ENCODE results near the gene NDRG2.

The NDRG2 gene

DNA sequence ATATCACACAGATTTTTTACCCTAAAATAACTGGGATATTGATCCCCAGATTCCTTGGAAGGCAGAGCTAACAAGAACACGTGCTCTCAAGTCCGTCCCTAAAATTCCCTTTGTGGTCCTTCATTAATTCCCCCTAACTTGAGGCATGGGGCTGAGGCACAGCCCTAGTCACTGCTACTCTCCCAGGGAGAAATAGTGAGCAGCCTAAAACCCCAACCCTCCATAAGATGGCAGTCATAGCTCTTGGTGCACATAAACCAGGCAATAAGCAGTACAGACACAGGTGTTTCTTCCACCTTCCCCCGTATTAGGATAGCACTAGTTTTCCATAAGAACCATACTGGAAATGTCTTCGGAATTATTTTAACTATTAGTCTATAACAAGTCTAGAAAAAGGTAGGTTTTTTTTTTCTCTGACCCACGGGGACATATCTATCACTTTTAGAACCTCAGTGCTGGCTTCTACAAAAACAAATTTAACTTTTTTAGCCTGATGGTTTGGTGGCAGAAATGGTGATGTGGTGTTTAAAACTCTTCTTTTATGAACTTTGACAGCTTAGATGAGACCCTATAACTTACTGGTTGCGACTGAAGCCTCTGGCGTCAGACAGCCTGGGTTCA lies 42.1 kb upstream of the NDRG2 start:
- WGBS: 84% methylated on average over 5 of the region's 7 CpGs
- no peaks in the 10 kb centered on the region for H3K9me3 ChIP-seq (ENCODE audit: insufficient read depth, low read depth, low read length)
- peaks cover 13% of the 10 kb centered on the region for H3K4me1 ChIP-seq (ENCODE audit: insufficient read depth, low read length)
- H3K4me3 ChIP-seq (ENCODE audit: low read length): no peak overlapping the region
- H3K27ac ChIP-seq (ENCODE audit: low read depth, low read length): no peak overlapping the region
- H3K9ac ChIP-seq (ENCODE audit: low read depth, low read length): no peak overlapping the region
- no peaks in the 10 kb centered on the region for H3K36me3 ChIP-seq (ENCODE audit: insufficient read depth, low read length)
- peaks cover 17% of the 10 kb centered on the region for H3K27me3 ChIP-seq (ENCODE audit: insufficient read depth, low read length)

DNA sequence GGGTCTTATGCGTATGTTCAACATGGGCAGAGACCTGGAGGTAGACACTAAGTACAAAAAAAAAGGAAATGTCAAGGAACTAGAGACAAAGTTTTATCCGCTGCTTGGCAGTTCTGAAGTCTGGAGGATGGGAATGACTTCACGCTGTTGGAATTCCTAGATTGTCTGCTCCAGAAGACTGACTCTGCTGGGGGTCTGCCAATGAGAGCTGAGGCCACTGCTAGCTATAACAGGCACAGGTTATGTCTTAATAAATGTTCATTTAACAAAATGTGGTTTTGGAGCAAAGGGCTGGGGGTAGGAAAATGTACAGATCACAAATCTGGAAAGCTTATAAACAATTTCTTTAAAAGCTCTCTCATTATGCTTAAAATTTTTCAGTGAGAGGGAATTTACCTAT lies 38.6 kb upstream of the NDRG2 start:
- H3K27ac ChIP-seq (ENCODE audit: low read depth, low read length): no peak overlapping the region
- H3K4me3 ChIP-seq (ENCODE audit: low read length): no peak overlapping the region
- no peaks in the 10 kb centered on the region for H3K9me3 ChIP-seq (ENCODE audit: insufficient read depth, low read depth, low read length)
- WGBS: 62% methylated on average over 3 of the region's 3 CpGs
- peaks cover 10% of the 10 kb centered on the region for H3K4me1 ChIP-seq (ENCODE audit: insufficient read depth, low read length)
- H3K36me3 ChIP-seq (ENCODE audit: insufficient read depth, low read length): no peaks in the 10 kb centered on the region
- H3K27me3 ChIP-seq (ENCODE audit: insufficient read depth, low read length): peaks cover 12% of the 10 kb centered on the region
- no peak overlapping the region for H3K9ac ChIP-seq (ENCODE audit: low read depth, low read length)

DNA sequence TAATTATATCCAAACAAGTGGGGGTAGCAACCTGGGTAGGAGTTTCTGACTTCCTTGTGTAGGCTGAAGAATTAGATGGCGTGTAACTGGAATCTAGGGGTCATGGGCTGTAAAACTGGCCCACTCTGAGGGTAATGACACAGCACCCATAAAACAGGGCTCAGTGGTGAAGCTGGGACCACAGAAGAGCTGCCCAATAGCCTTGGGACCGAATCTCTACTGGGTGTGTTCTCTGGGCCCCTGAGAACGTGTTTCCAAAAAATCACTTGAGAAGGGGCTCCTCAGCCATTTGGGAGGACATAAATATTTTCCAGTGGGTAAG lies 36.4 kb upstream of the NDRG2 start:
- no peaks in the 10 kb centered on the region for H3K36me3 ChIP-seq (ENCODE audit: insufficient read depth, low read length)
- no peak overlapping the region for H3K27ac ChIP-seq (ENCODE audit: low read depth, low read length)
- H3K4me3 ChIP-seq (ENCODE audit: low read length): no peak overlapping the region
- WGBS: 88% methylated on average over 3 of the region's 3 CpGs
- no peaks in the 10 kb centered on the region for H3K9me3 ChIP-seq (ENCODE audit: insufficient read depth, low read depth, low read length)
- H3K4me1 ChIP-seq (ENCODE audit: insufficient read depth, low read length): peaks cover 10% of the 10 kb centered on the region
- H3K27me3 ChIP-seq (ENCODE audit: insufficient read depth, low read length): no peaks in the 10 kb centered on the region
- no peak overlapping the region for H3K9ac ChIP-seq (ENCODE audit: low read depth, low read length)

DNA sequence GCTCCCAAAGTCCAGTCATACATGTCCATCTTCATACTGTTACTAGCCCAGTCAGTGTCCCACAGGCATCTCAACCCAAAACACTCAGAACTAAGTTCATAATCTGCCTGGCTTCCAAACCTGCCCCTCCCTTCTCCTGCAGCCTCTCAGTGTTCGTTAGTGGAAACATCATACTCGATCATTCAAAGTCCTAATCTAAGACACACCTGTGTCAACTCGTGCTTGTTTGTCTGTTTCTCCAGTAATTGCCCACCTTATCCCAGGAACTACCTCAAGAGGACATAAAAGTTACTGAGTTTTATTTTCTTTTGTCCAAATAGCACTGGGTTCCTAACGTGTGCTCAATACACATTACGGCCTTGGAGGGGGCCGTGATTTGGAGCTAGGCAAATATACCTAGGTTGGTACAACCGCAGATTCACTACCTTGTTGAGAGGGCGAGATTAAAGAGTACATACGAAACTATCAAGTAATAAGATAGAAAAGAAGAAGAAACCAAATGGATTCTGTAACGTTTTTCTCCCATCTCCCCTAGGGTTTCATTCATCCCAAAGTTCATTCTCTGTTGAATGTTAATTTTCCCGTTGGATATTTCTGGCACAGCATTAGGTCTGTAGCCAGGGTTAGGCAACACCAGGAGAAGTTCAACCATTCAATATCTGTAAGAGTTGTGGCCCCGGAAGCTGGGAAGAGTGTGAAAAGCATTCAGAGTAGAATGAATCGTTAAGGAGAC lies 35.9 kb upstream of the NDRG2 start:
- WGBS: 84% methylated on average over 13 of the region's 13 CpGs
- Histone ChIP-seq H3K9ac (ENCODE audit: low read depth, low read length) (no peak overlapping the region), H3K27ac (ENCODE audit: low read depth, low read length) (no peak overlapping the region), H3K36me3 (ENCODE audit: insufficient read depth, low read length) (no peaks in the 10 kb centered on the region), H3K4me3 (ENCODE audit: low read length) (no peak overlapping the region), H3K27me3 (ENCODE audit: insufficient read depth, low read length) (no peaks in the 10 kb centered on the region), H3K9me3 (ENCODE audit: insufficient read depth, low read depth, low read length) (no peaks in the 10 kb centered on the region), H3K4me1 (ENCODE audit: insufficient read depth, low read length) (peaks cover 12% of the 10 kb centered on the region)

DNA sequence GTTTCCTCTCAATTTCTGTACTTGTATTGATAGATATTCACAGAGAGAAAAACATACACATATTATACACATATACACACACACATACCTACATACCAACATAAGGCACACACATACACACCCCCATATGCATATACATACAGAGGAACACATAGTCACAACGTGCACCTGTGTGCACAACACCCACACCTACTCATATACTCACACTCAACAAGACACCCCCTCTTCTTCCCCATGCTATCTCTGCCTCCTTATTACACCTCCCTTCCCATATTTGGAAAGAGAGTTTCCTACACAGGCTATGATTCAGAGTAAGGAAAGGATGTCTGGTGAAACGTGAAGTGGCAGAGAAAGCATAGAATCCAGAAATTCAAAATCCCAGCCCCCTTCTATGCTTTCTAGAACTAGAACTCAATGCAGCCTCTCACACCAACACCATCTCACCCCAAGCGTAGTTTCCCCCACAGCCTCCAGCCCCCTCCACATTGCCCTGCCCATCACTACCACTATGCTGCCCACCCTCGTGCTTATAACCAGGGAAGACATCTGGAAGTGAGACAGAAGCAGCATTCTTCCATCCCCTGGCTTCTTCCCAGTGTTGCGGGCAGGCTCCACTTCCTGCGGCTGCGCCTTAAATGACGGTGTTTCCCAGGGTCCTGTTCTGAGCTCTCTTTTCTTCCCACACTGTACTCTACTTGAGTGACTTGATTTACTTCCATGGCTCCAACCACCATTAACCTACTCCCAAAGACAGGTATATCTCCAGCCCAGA lies 35.2 kb upstream of the NDRG2 start:
- Histone ChIP-seq H3K4me3 (ENCODE audit: low read length) (no peak overlapping the region), H3K27ac (ENCODE audit: low read depth, low read length) (no peak overlapping the region), H3K9ac (ENCODE audit: low read depth, low read length) (no peak overlapping the region), H3K36me3 (ENCODE audit: insufficient read depth, low read length) (no peaks in the 10 kb centered on the region), H3K4me1 (ENCODE audit: insufficient read depth, low read length) (peaks cover 13% of the 10 kb centered on the region), H3K9me3 (ENCODE audit: insufficient read depth, low read depth, low read length) (no peaks in the 10 kb centered on the region), H3K27me3 (ENCODE audit: insufficient read depth, low read length) (no peaks in the 10 kb centered on the region)
- 89% methylated on average over 8 of the region's 8 CpGs for whole genome bisulfite sequencing

DNA sequence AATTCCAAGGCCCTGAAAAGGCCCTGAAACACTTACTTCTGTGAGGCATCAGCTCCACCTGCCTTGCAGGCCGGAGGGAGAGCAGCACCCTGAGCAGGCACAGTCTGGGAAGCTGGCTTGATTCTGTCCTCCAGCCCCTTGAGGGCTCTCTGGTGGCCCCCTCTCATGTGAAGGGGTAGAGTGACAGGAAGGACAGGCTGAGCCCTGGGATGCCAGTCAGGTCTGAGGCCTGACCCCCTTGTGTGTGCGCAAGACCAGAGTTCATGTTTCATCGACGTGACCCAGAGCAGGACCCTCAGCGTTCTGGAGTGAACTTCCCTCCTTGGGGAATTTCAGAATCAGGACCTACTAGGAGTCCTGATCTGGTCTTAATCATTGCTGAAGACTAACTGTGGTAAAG lies 34.0 kb upstream of the NDRG2 start:
- H3K9ac ChIP-seq (ENCODE audit: low read depth, low read length): no peak overlapping the region
- H3K27ac ChIP-seq (ENCODE audit: low read depth, low read length): no peak overlapping the region
- H3K9me3 ChIP-seq (ENCODE audit: insufficient read depth, low read depth, low read length): no peaks in the 10 kb centered on the region
- no peak overlapping the region for H3K4me3 ChIP-seq (ENCODE audit: low read length)
- no peaks in the 10 kb centered on the region for H3K36me3 ChIP-seq (ENCODE audit: insufficient read depth, low read length)
- no peaks in the 10 kb centered on the region for H3K27me3 ChIP-seq (ENCODE audit: insufficient read depth, low read length)
- peaks cover 12% of the 10 kb centered on the region for H3K4me1 ChIP-seq (ENCODE audit: insufficient read depth, low read length)
- WGBS: 90% methylated on average over 5 of the region's 5 CpGs

DNA sequence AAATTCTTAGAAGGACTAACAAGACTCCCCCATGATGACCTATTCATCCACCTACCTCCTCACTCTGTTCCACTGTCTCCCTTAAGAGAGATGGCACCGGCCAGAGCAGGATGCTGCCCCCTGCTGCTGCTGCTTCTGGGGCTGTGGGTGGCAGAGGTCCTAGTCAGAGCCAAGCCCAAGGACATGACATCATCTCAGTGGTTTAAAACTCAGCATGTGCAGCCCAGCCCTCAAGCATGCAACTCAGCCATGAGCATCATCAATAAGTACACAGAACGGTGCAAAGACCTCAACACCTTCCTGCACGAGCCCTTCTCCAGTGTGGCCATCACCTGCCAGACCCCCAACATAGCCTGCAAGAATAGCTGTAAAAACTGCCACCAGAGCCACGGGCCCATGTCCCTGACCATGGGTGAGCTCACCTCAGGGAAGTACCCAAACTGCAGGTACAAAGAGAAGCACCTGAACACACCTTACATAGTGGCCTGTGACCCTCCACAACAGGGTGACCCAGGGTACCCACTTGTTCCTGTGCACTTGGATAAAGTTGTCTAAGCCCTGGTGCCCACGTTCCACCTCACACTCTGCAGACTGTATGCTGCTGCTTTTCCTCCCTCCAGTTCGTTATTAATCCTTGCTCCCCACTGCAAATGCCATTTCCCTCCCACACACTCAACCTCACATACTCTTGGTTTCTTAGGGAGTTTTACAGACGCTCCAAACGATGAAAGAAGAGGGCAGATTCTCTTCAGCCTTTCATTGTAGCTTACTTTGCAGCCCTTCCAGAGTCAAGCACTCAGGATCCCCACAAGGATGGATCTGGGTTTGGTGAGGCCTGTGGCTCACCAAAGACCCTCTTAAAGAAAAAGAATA lies 33.2 kb upstream of the NDRG2 start, which contains the start of gene RNASE8:
RNASE8 (plus strand) TSS at position 20 of the 873 bp plus-strand sequence; CDS start at position 91, 71 bp downstream.
- Histone ChIP-seq H3K4me3 (ENCODE audit: low read length) (no peak within 1 kb of the TSS), H3K9me3 (ENCODE audit: insufficient read depth, low read depth, low read length) (no peaks in the 10 kb centered on the region), H3K4me1 (ENCODE audit: insufficient read depth, low read length) (peaks cover 3% of the 10 kb centered on the region; the same call in 1 of the 2 replicates), H3K36me3 (ENCODE audit: insufficient read depth, low read length) (no peaks in the 10 kb centered on the region), H3K27ac (ENCODE audit: low read depth, low read length) (no peak within 1 kb of the TSS), H3K9ac (ENCODE audit: low read depth, low read length) (no peak within 1 kb of the TSS), H3K27me3 (ENCODE audit: insufficient read depth, low read length) (no peaks in the 10 kb centered on the region)
- 88% methylated on average over 8 of the region's 8 CpGs for WGBS

DNA sequence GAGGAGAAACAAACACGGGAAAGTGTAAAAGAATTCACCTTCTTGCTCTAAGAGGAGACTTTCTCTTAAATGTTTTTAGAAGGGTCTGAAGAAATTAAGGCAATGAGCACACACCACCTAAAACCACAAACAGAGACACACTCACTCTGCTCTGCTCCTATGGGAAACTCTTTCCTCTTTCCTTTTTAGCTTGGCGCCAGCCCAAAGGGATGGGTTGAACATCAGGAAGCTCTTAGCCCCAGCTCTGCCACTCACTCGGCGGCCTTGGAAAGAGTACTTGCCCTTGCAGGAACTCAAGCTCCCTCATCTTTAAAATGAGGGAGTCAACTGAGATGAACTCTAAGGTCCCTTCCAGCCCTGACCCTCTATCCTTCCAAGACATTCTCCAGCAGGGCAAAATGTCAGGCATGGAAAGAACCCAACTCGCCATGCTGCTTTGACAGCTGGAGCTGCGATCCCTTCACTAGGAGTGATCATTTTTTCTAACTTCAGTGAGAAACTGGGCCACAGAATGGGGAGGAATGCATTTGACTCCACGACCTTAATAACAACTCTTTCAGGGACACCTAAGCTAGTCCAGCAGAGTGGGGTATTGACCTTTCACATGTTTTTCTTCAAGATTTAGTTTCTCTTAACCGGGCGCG lies 31.8 kb upstream of the NDRG2 start:
- WGBS: 92% methylated on average over 10 of the region's 10 CpGs

DNA sequence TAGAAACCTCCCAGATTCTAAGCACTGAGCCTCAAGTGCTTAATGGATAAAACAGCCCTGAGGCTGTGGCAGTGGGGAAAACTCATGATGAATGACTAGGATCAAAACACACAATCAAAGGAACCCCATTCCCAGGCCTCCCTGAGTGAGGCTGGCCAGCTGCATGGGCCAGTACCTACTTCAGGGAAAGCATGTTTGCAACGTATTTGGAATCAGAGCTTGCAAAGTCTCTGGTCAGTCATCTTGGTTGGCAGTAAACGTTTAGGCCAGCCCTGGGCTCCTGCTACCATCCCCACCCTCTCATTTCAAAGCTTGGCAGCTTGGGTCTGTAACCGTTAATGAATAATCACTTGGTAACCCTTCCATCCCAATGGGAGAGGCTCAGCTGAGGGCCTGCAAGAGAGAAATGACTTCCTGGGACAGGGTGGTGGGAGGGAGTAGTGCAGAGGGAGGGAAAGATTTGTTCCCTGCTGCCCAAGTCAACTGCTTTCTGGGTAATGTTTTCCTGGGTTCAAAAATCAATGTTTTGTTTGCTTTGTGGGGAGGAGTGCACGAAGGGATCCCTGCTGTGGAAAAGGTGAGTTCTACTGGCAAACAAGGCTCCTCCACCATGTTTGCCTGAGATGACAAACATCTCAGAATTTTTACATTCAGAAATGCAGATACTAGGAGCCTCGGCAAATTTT lies 30.7 kb upstream of the NDRG2 start:
- no peaks in the 10 kb centered on the region for H3K9me3 ChIP-seq (ENCODE audit: insufficient read depth, low read depth, low read length)
- H3K27me3 ChIP-seq (ENCODE audit: insufficient read depth, low read length): no peaks in the 10 kb centered on the region
- H3K27ac ChIP-seq (ENCODE audit: low read depth, low read length): no peak overlapping the region
- 58% methylated on average over 5 of the region's 5 CpGs for WGBS
- H3K9ac ChIP-seq (ENCODE audit: low read depth, low read length): no peak overlapping the region
- no peak overlapping the region for H3K4me3 ChIP-seq (ENCODE audit: low read length)
- no peaks in the 10 kb centered on the region for H3K36me3 ChIP-seq (ENCODE audit: insufficient read depth, low read length)
- 0 out of 2 replicates have a peak, but pooled peaks cover 3% of the 10 kb centered on the region for H3K4me1 ChIP-seq (ENCODE audit: insufficient read depth, low read length)

More for the DNA sequence above, 31.8 kb upstream of the NDRG2 start:
- Histone ChIP-seq H3K9me3 (ENCODE audit: insufficient read depth, low read depth, low read length) (no peaks in the 10 kb centered on the region), H3K4me1 (ENCODE audit: insufficient read depth, low read length) (0 out of 2 replicates have a peak, but pooled peaks cover 3% of the 10 kb centered on the region), H3K27me3 (ENCODE audit: insufficient read depth, low read length) (no peaks in the 10 kb centered on the region), H3K27ac (ENCODE audit: low read depth, low read length) (no peak overlapping the region), H3K36me3 (ENCODE audit: insufficient read depth, low read length) (no peaks in the 10 kb centered on the region), H3K4me3 (ENCODE audit: low read length) (no peak overlapping the region), H3K9ac (ENCODE audit: low read depth, low read length) (no peak overlapping the region)

DNA sequence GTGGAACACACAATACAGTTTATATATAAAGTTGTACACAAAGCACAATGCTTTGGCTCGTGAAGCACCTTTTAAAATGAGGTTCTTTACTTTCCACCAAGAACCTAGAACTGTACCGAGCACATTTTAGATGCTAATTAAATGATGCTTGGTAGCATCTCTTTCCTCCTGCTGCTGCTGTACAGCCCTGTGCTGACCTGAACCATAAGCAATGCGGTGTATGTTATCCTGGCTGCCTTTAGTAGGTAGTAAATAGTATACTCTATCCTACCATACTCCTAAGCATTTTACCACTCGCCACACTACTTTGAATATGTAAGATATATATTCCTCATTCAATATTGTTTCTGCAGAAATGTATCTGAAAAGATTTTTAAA lies 29.9 kb upstream of the NDRG2 start:
- no peaks in the 10 kb centered on the region for H3K27me3 ChIP-seq (ENCODE audit: insufficient read depth, low read length)
- no peaks in the 10 kb centered on the region for H3K36me3 ChIP-seq (ENCODE audit: insufficient read depth, low read length)
- no peak overlapping the region for H3K9ac ChIP-seq (ENCODE audit: low read depth, low read length)
- 93% methylated on average over 2 of the region's 4 CpGs for WGBS
- no peaks in the 10 kb centered on the region for H3K9me3 ChIP-seq (ENCODE audit: insufficient read depth, low read depth, low read length)
- no peak overlapping the region for H3K27ac ChIP-seq (ENCODE audit: low read depth, low read length)
- H3K4me1 ChIP-seq (ENCODE audit: insufficient read depth, low read length): 0 out of 2 replicates have a peak, but pooled peaks cover 3% of the 10 kb centered on the region
- H3K4me3 ChIP-seq (ENCODE audit: low read length): no peak overlapping the region
